H1 (cell line): ENCODE data around the gene NFATC1. TPM values are rescaled to one million over a fixed set of nuclear protein-coding genes. Genes with fewer than 3 reads are reported as not detected.

Experiments
- CTCF ChIA-PET: fragments of 300-600 bp; sonication (Branson Sonifier 250); formaldehyde crosslinking; loops from one replicate; lab custom pipeline; 2021; ENCODE audit not compliant: partially characterized antibody; lab: Charles Lee
- POLR2A ChIA-PET: fragments of 300-600 bp; sonication (Branson Sonifier 250); formaldehyde crosslinking; loops from one replicate; lab custom pipeline; 2021; ENCODE audit warnings: inconsistent platforms; ENCODE audit not compliant: partially characterized antibody; lab: Charles Lee
- DNase-seq, 2 experiments: peaks; one replicate each; pipeline versions ENCODE4 v3.0.0 to v3.0.0-alpha.2; 2010 to 2022; ENCODE audit warnings: low spot score in 2 of 2, low read depth in 1 of 2, mixed read lengths in 1 of 2
- FAIRE-seq: peaks from 2 replicates; lab custom pipeline; 2011; peaks lifted over from hg19 to GRCh38; lab: Jason Lieb, UNC
- H2AFZ ChIP-seq: 2 replicates; pipeline ENCODE4 v1.8.1; 2012; ENCODE audit warnings: low read length, inconsistent platforms
- H2AK5ac ChIP-seq: 2 replicates; pipeline ENCODE4 v1.6.1; 2013; ENCODE audit warnings: low read depth, low read length
- H2BK120ac ChIP-seq: replicated peaks from 2 replicates; pipeline ENCODE3; 2013; ENCODE audit warnings: low read depth, low read length, inconsistent platforms
- H2BK12ac ChIP-seq: 2 replicates; pipeline ENCODE4 v1.6.1; 2013; ENCODE audit warnings: low read depth, low read length
- H2BK15ac ChIP-seq: 2 replicates; pipeline ENCODE4 v1.6.1; 2013; ENCODE audit warnings: low read length
- H2BK20ac ChIP-seq: 2 replicates; pipeline ENCODE4 v1.6.1; 2013; ENCODE audit warnings: low read length
- H2BK5ac ChIP-seq: 2 replicates; pipeline ENCODE4 v1.6.1; 2013; ENCODE audit warnings: low read depth, low read length
- H3K14ac ChIP-seq: 2 replicates; pipeline ENCODE4 v1.6.1; 2013; ENCODE audit warnings: inconsistent platforms; ENCODE audit not compliant: insufficient read length
- H3K18ac ChIP-seq: 2 replicates; pipeline ENCODE4 v1.6.1; 2013; ENCODE audit warnings: low read length; ENCODE audit errors: extremely low read depth
- H3K23ac ChIP-seq: 2 replicates; pipeline ENCODE4 v1.6.1; 2013; ENCODE audit warnings: inconsistent platforms; ENCODE audit not compliant: insufficient read length
- H3K23me2 ChIP-seq: 2 replicates; pipeline ENCODE4 v1.6.1; 2013; ENCODE audit warnings: low read depth, low read length
- H3K27ac ChIP-seq: 2 replicates; pipeline ENCODE4 v1.6.1; 2011; ENCODE audit warnings: low read depth, low read length, inconsistent platforms
- H3K27me3 ChIP-seq, 4 experiments: replicated peaks in 1 of 4; 1 replicate in 1 of 4; 2 replicates in 3 of 4; pipeline versions ENCODE4 v1.6.1 to v1.8.1; 2011 to 2013; ENCODE audit warnings: low read length in 3 of 4, mild to moderate bottlenecking in 3 of 4, inconsistent platforms in 2 of 4, mixed read lengths in 2 of 4, moderate library complexity in 1 of 4; ENCODE audit not compliant: control insufficient read depth in 3 of 4, insufficient read depth in 3 of 4; ENCODE audit errors: extremely low read depth in 1 of 4
- H3K36me3 ChIP-seq, 4 experiments: 2 replicates each; pipeline versions ENCODE4 v1.6.1 to v1.8.1; 2011 to 2013; ENCODE audit warnings: mild to moderate bottlenecking in 4 of 4, low read length in 3 of 4, moderate library complexity in 2 of 4, control low read depth in 1 of 4, inconsistent platforms in 1 of 4; ENCODE audit not compliant: insufficient read depth in 4 of 4, control insufficient read depth in 2 of 4
- H3K4ac ChIP-seq: replicated peaks from 2 replicates; pipeline ENCODE3; 2013; ENCODE audit warnings: low read length, low read depth, mixed read lengths, inconsistent platforms; ENCODE audit not compliant: insufficient read length
- H3K4me1 ChIP-seq, 4 experiments: replicated peaks in 1 of 4; 1 replicate in 1 of 4; 2 replicates in 3 of 4; pipeline versions ENCODE4 v1.6.1 to v1.8.1; 2011 to 2013; ENCODE audit warnings: low read length in 3 of 4, inconsistent platforms in 2 of 4, mixed read lengths in 1 of 4; ENCODE audit not compliant: insufficient read depth in 4 of 4, control insufficient read depth in 3 of 4
- H3K4me2 ChIP-seq, 2 experiments: 2 replicates each; pipeline versions ENCODE4 v1.6.1 to v1.8.1; 2011 to 2013; ENCODE audit warnings: low read depth in 2 of 2, low read length in 2 of 2, control low read depth in 1 of 2, inconsistent platforms in 1 of 2, mild to moderate bottlenecking in 1 of 2; ENCODE audit not compliant: insufficient read depth in 1 of 2
- H3K4me3 ChIP-seq, 4 experiments: fragments of 200-600, 300-600 bp in 1 of 4; sonication (generic), shearing (Covaris generic), sonication (Bioruptor Twin) in 1 of 4; 2 replicates each; pipeline versions ENCODE4 v1.5.1 to v1.8.1; 2011 to 2016; ENCODE audit warnings: low read length in 4 of 4, low read depth in 3 of 4, control low read depth in 2 of 4, inconsistent platforms in 2 of 4, mild to moderate bottlenecking in 2 of 4, mixed read lengths in 1 of 4, moderate library complexity in 1 of 4; ENCODE audit not compliant: insufficient read depth in 2 of 4; ENCODE audit errors: extremely low read depth in 1 of 4
- H3K56ac ChIP-seq: replicated peaks from 2 replicates; pipeline ENCODE3; 2013; ENCODE audit warnings: low read depth, mild to moderate bottlenecking, mixed read lengths, low read length, inconsistent platforms; ENCODE audit not compliant: insufficient read length
- H3K79me1 ChIP-seq: 2 replicates; pipeline ENCODE4 v1.6.1; 2013; ENCODE audit warnings: low read depth, low read length, control low read depth
- H3K79me2 ChIP-seq, 2 experiments: 2 replicates each; pipeline versions ENCODE4 v1.6.1 to v1.8.1; 2012 to 2013; ENCODE audit warnings: low read length in 2 of 2, mild to moderate bottlenecking in 2 of 2, inconsistent platforms in 1 of 2; ENCODE audit not compliant: insufficient read depth in 2 of 2, control insufficient read depth in 1 of 2
- H3K9ac ChIP-seq, 4 experiments: replicated peaks in 1 of 4; 1 replicate in 1 of 4; 2 replicates in 3 of 4; pipeline versions ENCODE4 v1.6.1 to v1.8.1; 2011 to 2013; ENCODE audit warnings: low read depth in 3 of 4, low read length in 3 of 4, control low read depth in 2 of 4, mild to moderate bottlenecking in 2 of 4, moderate library complexity in 2 of 4, inconsistent platforms in 1 of 4; ENCODE audit errors: extremely low read depth in 1 of 4
- H3K9me3 ChIP-seq, 2 experiments: 2 replicates each; pipeline versions ENCODE4 v1.6.1 to v1.8.1; 2012 to 2013; ENCODE audit warnings: mild to moderate bottlenecking in 2 of 2, moderate library complexity in 2 of 2, control low read depth in 1 of 2, inconsistent platforms in 1 of 2, low read depth in 1 of 2, low read length in 1 of 2, mixed read lengths in 1 of 2; ENCODE audit not compliant: insufficient read depth in 2 of 2
- H4K20me1 ChIP-seq, 2 experiments: replicated peaks in 1 of 2; 2 replicates each; pipeline versions ENCODE3 to v1.8.1; 2011 to 2013; ENCODE audit warnings: inconsistent platforms in 2 of 2, low read length in 2 of 2, mild to moderate bottlenecking in 1 of 2; ENCODE audit not compliant: insufficient read depth in 2 of 2, control insufficient read depth in 1 of 2
- H4K5ac ChIP-seq: 2 replicates; pipeline ENCODE4 v1.6.1; 2013; ENCODE audit warnings: low read length, low read depth, mixed read lengths, inconsistent platforms; ENCODE audit not compliant: insufficient read length
- H4K8ac ChIP-seq: 2 replicates; pipeline ENCODE4 v1.8.0; 2013; ENCODE audit warnings: mild to moderate bottlenecking, moderate library complexity, low read length, inconsistent platforms; ENCODE audit not compliant: insufficient read depth; ENCODE audit errors: extremely low read depth
- H4K91ac ChIP-seq: replicated peaks from 2 replicates; pipeline ENCODE3; 2013; ENCODE audit warnings: low read length, mixed read lengths, inconsistent platforms; ENCODE audit not compliant: insufficient read length
- CEBPB ChIP-seq: IDR thresholded peaks from 2 replicates; pipeline ENCODE4 v1.6.1; 2012; ENCODE audit warnings: low read depth, low read length
- HDAC2 ChIP-seq, 2 experiments: fragments of 300-600 bp in 1 of 2; sonication (generic) in 1 of 2; IDR thresholded peaks; 2 replicates each; pipeline ENCODE4 v1.6.1; 2011 to 2012; ENCODE audit warnings: low read depth in 2 of 2, low read length in 2 of 2, mild to moderate bottlenecking in 2 of 2, moderate library complexity in 2 of 2, borderline replicate concordance in 1 of 2, inconsistent platforms in 1 of 2
- KDM5A ChIP-seq: fragments of 200-600 bp; IDR thresholded peaks from 2 replicates; pipeline ENCODE4 v1.7.1; 2012; ENCODE audit warnings: mild to moderate bottlenecking, low read length, inconsistent platforms, mixed read lengths
- NRF1 ChIP-seq: IDR thresholded peaks from 2 replicates; pipeline ENCODE4 v1.6.1; 2011; ENCODE audit warnings: mild to moderate bottlenecking, low read depth, low read length, improper control_type of control experiment
- RNF2 ChIP-seq: fragments of 200-900, 300-1000 bp; sonication (generic); IDR thresholded peaks from 2 replicates; pipeline ENCODE4 v1.7.1; 2016; ENCODE audit warnings: borderline replicate concordance, low read depth, mild to moderate bottlenecking, antibody characterized with exemption, low read length; ENCODE audit not compliant: poor library complexity, severe bottlenecking; ENCODE audit errors: missing control alignments
- SIN3A ChIP-seq, 2 experiments: IDR thresholded peaks in 1 of 2; conservative IDR thresholded peaks in 1 of 2; 2 replicates each; pipeline ENCODE4 v1.6.1; 2011 to 2012; ENCODE audit warnings: low read length in 2 of 2, improper control_type of control experiment in 1 of 2, low read depth in 1 of 2, mild to moderate bottlenecking in 1 of 2
- SRF ChIP-seq: IDR thresholded peaks from 2 replicates; pipeline ENCODE4 v1.6.1; 2011; ENCODE audit warnings: mild to moderate bottlenecking, low read depth, low read length, moderate library complexity
- SUZ12 ChIP-seq: fragments of 200-600 bp; sonication (generic); IDR thresholded peaks from 2 replicates; pipeline ENCODE4 v1.6.1; 2012; ENCODE audit warnings: mild to moderate bottlenecking, inconsistent platforms, low read length, moderate library complexity, mixed read lengths
- WGBS, 2 experiments: shearing (Covaris generic) in 1 of 2; methylation state at CpG; one replicate each; pipeline versions ENCODE4 v1.1.6 to v1.1.7; 2013 to 2015; ENCODE audit warnings: low lambda C conversion rate in 2 of 2, mixed read lengths in 2 of 2, inconsistent platforms in 1 of 2, low coverage in 1 of 2, missing lambda C conversion rate in 1 of 2; ENCODE audit not compliant: insufficient replicate concordance in 2 of 2, insufficient coverage in 1 of 2, insufficient read length in 1 of 2; ENCODE audit errors: extremely low coverage in 1 of 2, missing lambda C conversion rate in 1 of 2; 5-methylcytosine and 5-hydroxymethylcytosine counted together
- polyA plus RNA-seq, 7 experiments: library from polyadenylated mRNA; depleted of rRNA in 3 of 7; stranded (reverse) in 5 of 7; unstranded in 2 of 7; fragments of >200 nt in 5 of 7; fragments of 200-250 nt in 2 of 7; gene quantifications; 1 replicate in 5 of 7; 2 replicates in 1 of 7; 4 replicates in 1 of 7; pipeline versions ENCODE4 v1.2.1 to v1.2.3, GENCODE V29; 2011 to 2013; ENCODE audit warnings: missing spikeins in 2 of 7, mixed read lengths in 2 of 7
- total RNA-seq: library from RNA; stranded (reverse); fragmentation: NEBNext Ultra II Directional; extraction: Animal tissue kit (Norgen Biotek cat#: 25700); gene quantifications from 2 replicates; pipeline ENCODE4 v1.2.1, GENCODE V29; 2021

NFATC1 gene
- total and polyA plus RNA-seq, 2 of the 8 experiments (the other 6 are each of a cell fraction or from before 2014, with no cell fraction given) = 2.0 to 6.6 TPM

DNA sequence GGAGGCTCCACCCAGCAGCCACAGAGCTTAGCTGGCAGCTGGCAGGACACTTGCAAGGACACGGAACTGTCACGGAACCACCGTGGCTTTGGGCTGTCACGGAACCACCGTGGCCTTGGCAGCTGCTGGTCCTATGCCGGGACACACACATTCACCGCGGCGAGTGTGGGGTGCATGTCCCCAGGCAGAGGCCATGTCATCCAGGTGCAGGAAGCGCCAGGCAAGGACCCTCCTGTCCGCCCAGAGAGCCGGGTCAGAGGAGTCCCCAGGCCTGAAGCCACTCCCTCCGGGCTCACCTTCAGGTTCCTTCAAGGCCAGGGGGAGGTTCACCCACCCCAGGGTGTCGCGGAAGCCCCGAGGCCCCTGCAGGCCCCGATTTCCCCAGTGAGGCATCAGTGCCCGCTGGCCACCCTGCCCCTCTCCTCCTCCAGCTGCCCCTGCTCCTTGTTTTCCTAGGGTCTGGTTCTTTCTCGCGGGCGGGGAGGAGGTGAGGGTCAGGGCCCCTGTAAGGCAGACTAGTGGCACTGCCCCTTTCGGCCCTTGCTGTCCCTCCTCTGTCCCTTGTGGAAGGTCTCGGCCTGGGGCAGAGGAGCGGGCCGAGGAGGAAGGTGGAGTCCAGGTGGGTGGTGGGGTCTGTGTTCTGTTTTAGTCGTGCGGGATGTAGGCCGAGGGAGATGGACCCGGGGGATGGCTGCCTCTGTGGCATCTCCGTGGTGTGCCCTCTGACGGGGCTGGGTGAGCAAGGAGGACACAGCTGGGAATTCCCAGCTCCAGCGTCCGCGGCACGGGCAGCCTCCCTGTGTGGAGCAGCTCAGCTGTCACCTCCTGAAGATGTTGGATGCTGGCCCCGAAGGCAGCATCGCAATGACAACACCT is 60.6 kb downstream of the NFATC1 start:
- Histone ChIP-seq H4K91ac (no peak overlapping the region), H3K79me1 (no peaks in the 10 kb centered on the region), H2AK5ac (no peak overlapping the region), H3K23me2 (no peaks in the 10 kb centered on the region), H4K5ac (no peak overlapping the region), H3K79me2 (no peaks in the 10 kb centered on the region), H3K9me3 (no peaks in the 10 kb centered on the region), H4K20me1 (no peaks in the 10 kb centered on the region), H3K4me1 (peaks cover 0 to 11% (median 7%) of the 10 kb centered on the region in 4 experiments; a peak in 5 of 7 replicates), H3K27ac (no peak overlapping the region), H3K4ac (no peak overlapping the region), H3K27me3 (no peaks in the 10 kb centered on the region), H4K8ac (no peak overlapping the region), H3K18ac (no peak overlapping the region), H3K4me2 (no peak overlapping the region), H2BK12ac (no peak overlapping the region), H2BK5ac (no peak overlapping the region), H2BK20ac (no peak overlapping the region), H2BK120ac (no peak overlapping the region), H3K36me3 (no peaks in the 10 kb centered on the region), H3K4me3 (no peak overlapping the region), H3K23ac (no peak overlapping the region), H3K9ac (no peak overlapping the region), H3K56ac (no peak overlapping the region), H2AFZ (no peak overlapping the region), H2BK15ac (no peak overlapping the region), H3K14ac (no peak overlapping the region)
- WGBS, 2 experiments = 89% methylated on average over 19 of the region's 37 CpGs; no CpG with 5 or more reads in 1 of the 2 experiments
- no peak for DNase-seq
- ChIA-PET CTCF (interaction anchor here (0.6 to 0.9 kb wide), 2 partner anchors 76 to 865 kb away, joined by 3 to 4 read pairs; no protein-coding TSS in a partner anchor), POLR2A (interaction anchor here (0.6 kb wide), 1 partner anchor 180 kb away, joined by 3 read pairs; no protein-coding TSS in a partner anchor)
- no peak for FAIRE-seq
- TF ChIP-seq SUZ12 (no peak), SIN3A (conservative IDR thresholded peaks at IDR 0.05 in 1 of 2, IDR thresholded peaks at IDR 0.05 in 1 of 2; ENCODE audit: low read depth in 1 of 2, low read length in 2 of 2) (no peak), HDAC2 (IDR thresholded peaks at IDR 0.05; ENCODE audit: borderline replicate concordance in 1 of 2, low read depth in 2 of 2, low read length in 2 of 2) (no peak), NRF1 (no peak), SRF (no peak), RNF2 (no peak), CEBPB (no peak), KDM5A (no peak)
